Cardiac septum (tissue), 1 donor: ENCODE data around the gene POLDIP2. TPM values are rescaled to one million over a fixed set of nuclear protein-coding genes. Genes with fewer than 3 reads are reported as not detected.

ENCODE experiments used
- DNase-seq: peaks from one replicate; pipeline ENCODE4 v3.0.0-alpha.2; 2020; ENCODE audit warnings: low spot score
- intact Hi-C: fragments of 100-400 bp; cut with DNase I; formaldehyde crosslinking; loops from one replicate; pipeline ENCODE4 v1.14.0; 2022
- total RNA-seq: library from RNA; stranded (reverse); fragmentation: NEBNext Ultra II Directional; extraction: Animal tissue kit (Norgen Biotek cat#: 25700); gene quantifications from one replicate; pipeline ENCODE4 v1.2.1, GENCODE V29; 2021
- donor health status: DM: no; HTN: no; CAD: no.

Gene POLDIP2
- total RNA-seq, 1 donor from 2014 or later, result 127 TPM

GRCh38 chr17:28391401-28391800, 34.1 kb upstream of the POLDIP2 start:
- no peak for DNase-seq
- intact Hi-C loops, result no loop called here

- intact Hi-C loops, result no loop called here
- DNase-seq, result no peak
Observed at GRCh38 chr17:28390984-28391383, 33.7 kb upstream of the POLDIP2 start.

GRCh38 chr17:28390563-28390962, 33.2 kb upstream of the POLDIP2 start:
- intact Hi-C loops, result no loop called here
- no peak for DNase-seq

GRCh38 chr17:28390141-28390540, 32.8 kb upstream of the POLDIP2 start:
- intact Hi-C loops, result no loop called here
- DNase-seq, result no peak

GRCh38 chr17:28388106-28388505, 30.8 kb upstream of the POLDIP2 start:
- DNase-seq, result no peak
- intact Hi-C loops, result no loop called here

GRCh38 chr17:28386391-28386790, 29.1 kb upstream of the POLDIP2 start:
- intact Hi-C loops, result no loop called here
- no peak for DNase-seq

GRCh38 chr17:28385406-28385805, 28.1 kb upstream of the POLDIP2 start:
- intact Hi-C loops, result no loop called here
- DNase-seq, result no peak

- intact Hi-C loops, result no loop called here
- DNase-seq, result no peak
Observed at GRCh38 chr17:28385037-28385400, 27.7 kb upstream of the POLDIP2 start.

- no peak for DNase-seq
- intact Hi-C loops, result no loop called here
Observed at GRCh38 chr17:28384281-28385036, 27.1 kb upstream of the POLDIP2 start.

- no peak for DNase-seq
- intact Hi-C loops, result no loop called here
Observed at GRCh38 chr17:28381141-28381825, 24.0 kb upstream of the POLDIP2 start.

GRCh38 chr17:28379814-28380801, 22.8 kb upstream of the POLDIP2 start:
- DNase-seq, result no peak
- intact Hi-C loops, result no loop called here

GRCh38 chr17:28372945-28373274, 15.6 kb upstream of the POLDIP2 start:
- peak; percentile 60 for DNase-seq
- intact Hi-C loops, result loop anchor here (5.0 kb wide), 1 partner anchor 36 kb away; the partner anchor contains the start of genes IFT20 and TNFAIP1

GRCh38 chr17:28372203-28372944, 15.0 kb upstream of the POLDIP2 start:
- intact Hi-C loops, result loop anchor here (5.0 kb wide), 1 partner anchor 35 kb away; the partner anchor contains the start of genes IFT20 and TNFAIP1
- DNase-seq, result no peak

GRCh38 chr17:28371245-28372202, 14.2 kb upstream of the POLDIP2 start, which contains the start of gene SARM1:
Gene SARM1 (plus strand): TSS chr17:28371694. CDS start chr17:28372033, 339 bp downstream.
- intact Hi-C loops, result loop anchor here (5.0 kb wide), 1 partner anchor 34 kb away; the partner anchor contains the start of genes IFT20 and TNFAIP1
- DNase-seq, result peak; percentile 94

- DNase-seq, result no peak
- intact Hi-C loops, result loop anchor here (5.0 kb wide), 1 partner anchor 33 kb away; the partner anchor contains the start of genes IFT20 and TNFAIP1
Observed at GRCh38 chr17:28370744-28371103, 13.4 kb upstream of the POLDIP2 start.

GRCh38 chr17:28370035-28370743, 12.9 kb upstream of the POLDIP2 start, which contains the start of gene VTN:
Gene VTN (minus strand): TSS chr17:28370307. CDS start chr17:28370203, 104 bp downstream.
- intact Hi-C loops, result loop anchor here (5.0 kb wide), 1 partner anchor 33 kb away; the partner anchor contains the start of genes IFT20 and TNFAIP1
- no peak for DNase-seq

GRCh38 chr17:28369684-28370034, 12.3 kb upstream of the POLDIP2 start:
- DNase-seq, result no peak
- intact Hi-C loops, result loop anchor here (5.0 kb wide), 1 partner anchor 32 kb away; the partner anchor contains the start of genes IFT20 and TNFAIP1
